PFSK-1 (cell line): ENCODE results near the gene ELN.

ENCODE experiments used
- FOXP2 ChIP-seq: optimal IDR thresholded peaks from 2 replicates; pipeline ENCODE3; 2011; ENCODE audit warnings: borderline replicate concordance, control low read depth, inconsistent platforms; ENCODE audit not compliant: insufficient read depth; ENCODE audit errors: extremely low read length, extremely low read depth
- POLR2AphosphoS5 ChIP-seq: IDR thresholded peaks from 2 replicates; pipeline ENCODE4 v1.6.1; 2012; ENCODE audit warnings: low read depth, mild to moderate bottlenecking, control low read depth, low read length, moderate library complexity
- REST ChIP-seq, 2 experiments: IDR thresholded peaks; 2 replicates each; pipeline versions ENCODE4 v1.6.1 to v1.8.0; 2011 to 2012; ENCODE audit warnings: low read depth in 2 of 2, low read length in 2 of 2, control low read depth in 1 of 2, inconsistent platforms in 1 of 2, mild to moderate bottlenecking in 1 of 2, moderate library complexity in 1 of 2; ENCODE audit not compliant: insufficient read depth in 1 of 2
- SIN3A ChIP-seq: IDR thresholded peaks from 2 replicates; pipeline ENCODE4 v1.6.1; 2012; ENCODE audit warnings: mild to moderate bottlenecking, low read length, moderate library complexity, borderline replicate concordance; ENCODE audit not compliant: insufficient read depth
- TAF1 ChIP-seq: IDR thresholded peaks from 2 replicates; pipeline ENCODE4 v1.6.1; 2012; ENCODE audit warnings: low read length, control low read depth, borderline replicate concordance; ENCODE audit not compliant: insufficient read depth

The ELN gene

GRCh38 chr7:74059681-74060588 lies 32.0 kb downstream of the ELN start:
- TF ChIP-seq POLR2AphosphoS5 (no peak), SIN3A (no peak), TAF1 (no peak), REST (IDR thresholded peaks at IDR 0.05; ENCODE audit: insufficient read depth in 1 of 2, low read depth in 2 of 2, low read length in 2 of 2) (no peak), FOXP2 (no peak)

- TF ChIP-seq POLR2AphosphoS5: no peak
- no peak for TF ChIP-seq SIN3A
- TF ChIP-seq TAF1: no peak
- peak; percentile 86 for TF ChIP-seq FOXP2
These were observed 34.0 kb downstream of the ELN start for GRCh38 chr7:74061840-74062539.

GRCh38 chr7:74063223-74063641 lies 35.3 kb downstream of the ELN start:
- no peak for TF ChIP-seq FOXP2
- TF ChIP-seq SIN3A: no peak
- TF ChIP-seq TAF1: no peak
- no peak for TF ChIP-seq REST (IDR thresholded peaks at IDR 0.05; ENCODE audit: insufficient read depth in 1 of 2, low read depth in 2 of 2, low read length in 2 of 2)
- no peak for TF ChIP-seq POLR2AphosphoS5

- no peak for TF ChIP-seq POLR2AphosphoS5
- TF ChIP-seq SIN3A: no peak
- no peak for TF ChIP-seq TAF1
- no peak for TF ChIP-seq REST (IDR thresholded peaks at IDR 0.05; ENCODE audit: insufficient read depth in 1 of 2, low read depth in 2 of 2, low read length in 2 of 2)
- no peak for TF ChIP-seq FOXP2
These were observed 35.7 kb downstream of the ELN start for GRCh38 chr7:74063646-74064045.

- TF ChIP-seq REST (IDR thresholded peaks at IDR 0.05; ENCODE audit: insufficient read depth in 1 of 2, low read depth in 2 of 2, low read length in 2 of 2) (no peak), TAF1 (no peak), POLR2AphosphoS5 (no peak), FOXP2 (no peak), SIN3A (no peak)
These were observed 36.7 kb downstream of the ELN start for GRCh38 chr7:74064696-74065095.
